Measurements from ENCODE around the gene NOL6. TPM values are rescaled to one million over a fixed set of nuclear protein-coding genes. Genes with fewer than 3 reads are reported as not detected.
"Not testable (repeated sequence)": the region's sequence is repeated elsewhere in the genome, so short reads cannot be mapped to it uniquely, and the experiment has no call there.

Gene NOL6
- total and polyA plus RNA-seq, 8 donors = 10.7 to 43.6 (median 19.3) TPM

- Histone ChIP-seq H3K4me3 (no peak overlapping the region), H3K36me3 (no peaks in the 10 kb centered on the region), H3K27ac (no peak overlapping the region), H3K4me1 (no peaks in the 10 kb centered on the region), H3K27me3 (no peaks in the 10 kb centered on the region), H3K9me3 (no peaks in the 10 kb centered on the region)
- TF ChIP-seq CTCF (IDR thresholded peaks at IDR 0.05) (no peak), POLR2A (IDR thresholded peaks at IDR 0.05) (no peak), EP300 (IDR thresholded peaks at IDR 0.05) (no peak), POLR2AphosphoS5 (IDR thresholded peaks at IDR 0.05) (no peak)
- no peak for DNase-seq
- WGBS, 5 donors = 65 to 81% (median 74%) methylated on average over 2 of the region's 2 CpGs
- intact Hi-C loops (cut with DNase I; ENCODE audit: low total_unique reads) = no loop called here
Observed at GRCh38 chr9:33489066-33489465, 15.3 kb upstream of the NOL6 start.

GRCh38 chr9:33485312-33485711 lies 11.6 kb upstream of the NOL6 start:
- DNase-seq; H3K27me3 ChIP-seq; H3K4me1 ChIP-seq; H3K27ac ChIP-seq; H3K36me3 ChIP-seq; H3K4me3 ChIP-seq; H3K9me3 ChIP-seq; intact Hi-C loops (cut with DNase I; ENCODE audit: low total_unique reads): not testable (repeated sequence)

- DNase-seq = no peak
- Histone ChIP-seq H3K4me3 (no peak overlapping the region), H3K27me3 (no peaks in the 10 kb centered on the region), H3K36me3 (no peaks in the 10 kb centered on the region), H3K27ac (no peak overlapping the region), H3K9me3 (no peaks in the 10 kb centered on the region), H3K4me1 (no peaks in the 10 kb centered on the region)
- intact Hi-C loops (cut with DNase I; ENCODE audit: low total_unique reads) = no loop called here
- no peak for TF ChIP-seq POLR2A (IDR thresholded peaks at IDR 0.05)
- no peak for TF ChIP-seq CTCF (IDR thresholded peaks at IDR 0.05)
- WGBS, 5 donors = 84 to 97% (median 93%) methylated on average over 6 of the region's 6 CpGs
Observed at GRCh38 chr9:33480976-33481375, 7.3 kb upstream of the NOL6 start.

GRCh38 chr9:33480106-33480505 lies 6.4 kb upstream of the NOL6 start:
- Histone ChIP-seq H3K4me3 (no peak overlapping the region), H3K27me3 (no peaks in the 10 kb centered on the region), H3K9me3 (no peaks in the 10 kb centered on the region), H3K36me3 (no peaks in the 10 kb centered on the region), H3K27ac (no peak overlapping the region), H3K4me1 (no peaks in the 10 kb centered on the region)
- intact Hi-C loops (cut with DNase I; ENCODE audit: low total_unique reads) = no loop called here
- 51 to 73% (median 61%) methylated on average over 2 of the region's 2 CpGs for WGBS, 5 donors
- no peak for DNase-seq
- no peak for TF ChIP-seq POLR2AphosphoS5 (IDR thresholded peaks at IDR 0.05)
- no peak for TF ChIP-seq EP300 (IDR thresholded peaks at IDR 0.05)

- no peak for TF ChIP-seq POLR2AphosphoS5 (IDR thresholded peaks at IDR 0.05)
- TF ChIP-seq CTCF (IDR thresholded peaks at IDR 0.05) = no peak
- TF ChIP-seq POLR2A (IDR thresholded peaks at IDR 0.05) = no peak
- TF ChIP-seq EP300 (IDR thresholded peaks at IDR 0.05) = no peak
- Histone ChIP-seq H3K9me3 (no peaks in the 10 kb centered on the region), H3K4me1 (peaks cover 17 to 27% (median 24%) of the 10 kb centered on the region in 4 donors), H3K36me3 (peaks cover 0 to 7% (median 6%) of the 10 kb centered on the region in 4 donors), H3K27ac (no peak overlapping the region), H3K27me3 (no peaks in the 10 kb centered on the region), H3K4me3 (no peak overlapping the region)
- no peak for DNase-seq
- intact Hi-C loops (cut with DNase I; ENCODE audit: low total_unique reads) = no loop called here
- WGBS, 5 donors = 91 to 95% (median 94%) methylated on average over 10 of the region's 10 CpGs
Observed at GRCh38 chr9:33476503-33476902, 2.8 kb upstream of the NOL6 start.

All from stomach (tissue), 9 donors.